Trophoblast cell (in vitro differentiated cells and primary cell): ENCODE measurements around the gene FBXW4.

Experiments used
- DNase-seq, 2 donors: peaks; one replicate each; pipeline ENCODE4 v3.0.0-alpha.2; 2016
- H2AFZ ChIP-seq: 2 replicates; pipeline ENCODE4 v1.6.1; 2013; ENCODE audit warnings: low read length, moderate library complexity, mild to moderate bottlenecking; ENCODE audit not compliant: insufficient read depth, poor library complexity
- H2AK5ac ChIP-seq: 2 replicates; pipeline ENCODE4 v1.6.1; 2013; ENCODE audit warnings: mild to moderate bottlenecking, low read length
- H2BK120ac ChIP-seq: 2 replicates; pipeline ENCODE4 v1.6.1; 2013; ENCODE audit warnings: low read length, mild to moderate bottlenecking, moderate library complexity; ENCODE audit not compliant: insufficient read depth, poor library complexity
- H2BK12ac ChIP-seq: 2 replicates; pipeline ENCODE4 v1.6.1; 2013; ENCODE audit warnings: mild to moderate bottlenecking, low read length, moderate library complexity
- H2BK5ac ChIP-seq: 2 replicates; pipeline ENCODE4 v1.6.1; 2013; ENCODE audit warnings: low read length, low read depth, moderate library complexity, mild to moderate bottlenecking; ENCODE audit not compliant: poor library complexity
- H3K14ac ChIP-seq: 2 replicates; pipeline ENCODE4 v1.6.1; 2013; ENCODE audit warnings: mild to moderate bottlenecking, low read length
- H3K18ac ChIP-seq: 2 replicates; pipeline ENCODE4 v1.6.1; 2013; ENCODE audit warnings: mild to moderate bottlenecking, low read length
- H3K23ac ChIP-seq: 2 replicates; pipeline ENCODE4 v1.6.1; 2013; ENCODE audit warnings: low read length
- H3K27ac ChIP-seq: 2 replicates; pipeline ENCODE4 v1.5.1; 2013; ENCODE audit warnings: low read depth, mild to moderate bottlenecking, inconsistent platforms, low read length, moderate library complexity
- H3K27me3 ChIP-seq: 2 replicates; pipeline ENCODE4 v1.6.1; 2013; ENCODE audit warnings: inconsistent platforms, mild to moderate bottlenecking, low read length, moderate library complexity; ENCODE audit not compliant: insufficient read depth
- H3K36me3 ChIP-seq, 2 experiments: 1 replicate in 1 of 2; 2 replicates in 1 of 2; pipeline ENCODE4 v1.6.1; 2013; ENCODE audit warnings: low read length in 2 of 2, mild to moderate bottlenecking in 2 of 2, moderate library complexity in 1 of 2; ENCODE audit not compliant: insufficient read depth in 2 of 2, control insufficient read depth in 1 of 2
- H3K4ac ChIP-seq: 2 replicates; pipeline ENCODE4 v1.6.1; 2013; ENCODE audit warnings: low read depth, mild to moderate bottlenecking, low read length, moderate library complexity
- H3K4me1 ChIP-seq, 2 experiments: 1 replicate in 1 of 2; 2 replicates in 1 of 2; pipeline ENCODE4 v1.6.1; 2013; ENCODE audit warnings: low read length in 2 of 2, mild to moderate bottlenecking in 2 of 2, moderate library complexity in 1 of 2; ENCODE audit not compliant: insufficient read depth in 2 of 2, control insufficient read depth in 1 of 2
- H3K4me2 ChIP-seq: 2 replicates; pipeline ENCODE4 v1.6.1; 2013; ENCODE audit warnings: inconsistent platforms, mild to moderate bottlenecking, low read length, moderate library complexity
- H3K4me3 ChIP-seq: 2 replicates; pipeline ENCODE4 v1.5.1; 2013; ENCODE audit warnings: mild to moderate bottlenecking, low read depth, low read length, inconsistent platforms
- H3K79me1 ChIP-seq: one replicate; pipeline ENCODE4 v1.6.1; 2013; ENCODE audit warnings: low read length
- H3K79me2 ChIP-seq: 2 replicates; pipeline ENCODE4 v1.6.1; 2013; ENCODE audit warnings: low read length, mild to moderate bottlenecking; ENCODE audit not compliant: control insufficient read depth, insufficient read depth, poor library complexity
- H3K9ac ChIP-seq: 2 replicates; pipeline ENCODE4 v1.6.1; 2013; ENCODE audit warnings: mild to moderate bottlenecking, low read length
- H3K9me3 ChIP-seq: 2 replicates; pipeline ENCODE4 v1.6.1; 2013; ENCODE audit warnings: low read depth, mild to moderate bottlenecking, control low read depth, inconsistent platforms, low read length; ENCODE audit not compliant: insufficient read depth
- H4K12ac ChIP-seq: 2 replicates; pipeline ENCODE4 v1.6.1; 2013; ENCODE audit warnings: low read depth, mild to moderate bottlenecking, low read length, moderate library complexity
- H4K8ac ChIP-seq: 2 replicates; pipeline ENCODE4 v1.6.1; 2013; ENCODE audit warnings: low read depth, mild to moderate bottlenecking, low read length, moderate library complexity
- H4K91ac ChIP-seq: one replicate; pipeline ENCODE4 v1.6.1; 2013; ENCODE audit warnings: low read depth, mild to moderate bottlenecking, low read length, moderate library complexity
- WGBS: extraction: QIAGEN DNeasy Blood & Tissue Kit; methylation state at CpG from one replicate; pipeline ENCODE4 v1.1.7; 2013; ENCODE audit warnings: missing lambda C conversion rate; ENCODE audit not compliant: insufficient read length, insufficient coverage; ENCODE audit errors: extremely low coverage; 5-methylcytosine and 5-hydroxymethylcytosine counted together

FBXW4 gene

DNA sequence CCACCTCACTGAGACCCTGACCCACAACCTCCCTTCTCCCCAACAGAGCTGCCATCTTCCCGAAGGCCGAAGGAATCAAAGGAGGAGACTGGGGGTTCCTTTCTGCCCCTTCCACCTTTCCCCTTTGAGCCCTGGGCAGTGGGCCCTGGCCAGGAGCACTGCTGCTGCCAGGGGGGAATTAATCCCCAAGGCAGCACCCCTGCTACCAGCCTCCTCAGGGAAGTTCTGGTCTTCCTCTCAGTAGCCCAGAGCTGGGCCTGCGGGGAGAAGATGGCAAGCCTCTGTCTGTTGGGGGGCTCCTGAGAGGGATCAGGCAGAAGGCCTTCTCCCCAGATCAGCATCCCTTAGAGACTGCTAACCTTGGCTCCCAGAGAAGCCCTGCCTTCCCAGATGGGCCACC is 81.3 kb downstream of the FBXW4 start:
- H4K12ac ChIP-seq, result no peak overlapping the region
- no peak overlapping the region for H4K8ac ChIP-seq
- H3K27me3 ChIP-seq, result no peaks in the 10 kb centered on the region
- H3K79me1 ChIP-seq, result no peaks in the 10 kb centered on the region
- no peak overlapping the region for H2BK120ac ChIP-seq
- no peak overlapping the region for H3K18ac ChIP-seq
- peaks cover 0 to 2% of the 10 kb centered on the region in 2 experiments for H3K4me1 ChIP-seq
- WGBS, result no CpG with 5 or more reads among the region's 3 CpGs
- H3K4ac ChIP-seq, result no peak overlapping the region
- DNase-seq, result no peak
- H2BK5ac ChIP-seq, result no peak overlapping the region
- no peak overlapping the region for H4K91ac ChIP-seq
- no peak overlapping the region for H2BK12ac ChIP-seq
- peaks cover 3% of the 10 kb centered on the region for H3K9me3 ChIP-seq
- H2AFZ ChIP-seq, result no peak overlapping the region
- H3K79me2 ChIP-seq, result no peaks in the 10 kb centered on the region
- H3K36me3 ChIP-seq, result peaks cover 16 to 39% of the 10 kb centered on the region in 2 experiments
- no peak overlapping the region for H3K14ac ChIP-seq
- no peak overlapping the region for H3K9ac ChIP-seq
- no peak overlapping the region for H2AK5ac ChIP-seq
- no peak overlapping the region for H3K27ac ChIP-seq
- no peak overlapping the region for H3K23ac ChIP-seq
- no peak overlapping the region for H3K4me3 ChIP-seq
- H3K4me2 ChIP-seq, result no peak overlapping the region

DNA sequence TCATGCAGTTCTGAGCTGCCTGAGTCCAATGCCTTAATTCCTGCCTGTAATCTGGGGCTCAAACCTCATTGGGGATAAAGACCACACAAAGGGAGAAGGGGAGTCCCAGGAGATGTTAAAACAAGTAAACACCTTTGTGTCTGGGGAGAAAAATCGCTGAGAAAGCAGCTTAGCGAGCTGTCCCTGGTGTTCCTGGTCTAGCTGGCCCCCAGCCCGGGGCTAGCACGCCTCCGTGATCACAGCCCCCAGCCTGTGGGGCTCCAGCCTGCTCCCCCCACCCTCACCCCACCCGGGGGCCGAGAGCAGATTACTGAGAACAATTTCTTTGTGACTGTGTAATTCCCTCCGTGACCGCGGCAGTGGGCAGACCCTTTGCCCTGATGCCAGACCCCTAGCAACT is 82.1 kb downstream of the FBXW4 start:
- H3K9me3 ChIP-seq, result peaks cover 1% of the 10 kb centered on the region
- no peak overlapping the region for H2BK5ac ChIP-seq

DNA sequence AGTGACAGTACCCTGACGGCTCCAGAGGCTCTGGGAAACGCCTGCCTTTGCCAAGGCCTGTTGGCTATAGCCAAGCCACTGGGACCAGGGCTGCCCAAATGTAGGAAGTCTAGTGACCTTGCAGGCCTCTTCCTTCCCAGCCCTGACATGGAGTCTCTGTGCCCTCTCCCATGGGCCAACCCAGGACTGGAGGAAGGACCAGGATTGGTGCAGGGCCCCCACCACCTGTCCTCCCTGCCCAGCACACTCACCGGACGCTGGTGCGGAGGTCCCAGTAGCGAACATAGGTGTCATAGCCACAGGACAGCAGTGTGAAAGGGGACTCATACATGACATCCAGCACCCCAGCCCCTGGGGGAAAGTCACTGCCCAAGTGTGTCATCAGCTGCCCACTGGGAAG is 82.9 kb downstream of the FBXW4 start:
- Histone ChIP-seq H3K27me3 (no peaks in the 10 kb centered on the region), H3K14ac (no peak overlapping the region), H4K91ac (no peak overlapping the region), H4K12ac (no peak overlapping the region), H2BK120ac (no peak overlapping the region), H3K4me2 (no peak overlapping the region), H3K79me1 (no peaks in the 10 kb centered on the region), H3K27ac (no peak overlapping the region), H3K4ac (no peak overlapping the region), H3K18ac (no peak overlapping the region), H3K23ac (no peak overlapping the region), H3K4me3 (no peak overlapping the region), H4K8ac (no peak overlapping the region), H3K36me3 (peaks cover 13 to 41% of the 10 kb centered on the region in 2 experiments), H3K4me1 (peaks cover 0 to 7% of the 10 kb centered on the region in 2 experiments), H3K9ac (no peak overlapping the region), H2BK5ac (no peak overlapping the region), H3K9me3 (peaks cover 2% of the 10 kb centered on the region), H3K79me2 (no peaks in the 10 kb centered on the region), H2BK12ac (no peak overlapping the region), H2AK5ac (no peak overlapping the region), H2AFZ (no peak overlapping the region)
- no peak for DNase-seq
- WGBS, result no CpG with 5 or more reads among the region's 6 CpGs

More for the DNA sequence above, 82.1 kb downstream of the FBXW4 start:
- Histone ChIP-seq H3K18ac (no peak overlapping the region), H3K27ac (no peak overlapping the region), H3K4me2 (no peak overlapping the region), H4K8ac (no peak overlapping the region), H4K12ac (no peak overlapping the region), H3K9ac (no peak overlapping the region), H3K4me1 (peaks cover 0 to 2% of the 10 kb centered on the region in 2 experiments), H4K91ac (no peak overlapping the region), H3K79me2 (no peaks in the 10 kb centered on the region), H2BK120ac (no peak overlapping the region), H3K36me3 (peaks cover 13 to 41% of the 10 kb centered on the region in 2 experiments), H3K23ac (no peak overlapping the region), H2BK12ac (no peak overlapping the region), H3K4ac (no peak overlapping the region), H3K79me1 (no peaks in the 10 kb centered on the region), H2AK5ac (no peak overlapping the region), H3K14ac (no peak overlapping the region), H2AFZ (no peak overlapping the region), H3K4me3 (no peak overlapping the region), H3K27me3 (no peaks in the 10 kb centered on the region)
- no CpG with 5 or more reads among the region's 10 CpGs for WGBS
- no peak for DNase-seq

DNA sequence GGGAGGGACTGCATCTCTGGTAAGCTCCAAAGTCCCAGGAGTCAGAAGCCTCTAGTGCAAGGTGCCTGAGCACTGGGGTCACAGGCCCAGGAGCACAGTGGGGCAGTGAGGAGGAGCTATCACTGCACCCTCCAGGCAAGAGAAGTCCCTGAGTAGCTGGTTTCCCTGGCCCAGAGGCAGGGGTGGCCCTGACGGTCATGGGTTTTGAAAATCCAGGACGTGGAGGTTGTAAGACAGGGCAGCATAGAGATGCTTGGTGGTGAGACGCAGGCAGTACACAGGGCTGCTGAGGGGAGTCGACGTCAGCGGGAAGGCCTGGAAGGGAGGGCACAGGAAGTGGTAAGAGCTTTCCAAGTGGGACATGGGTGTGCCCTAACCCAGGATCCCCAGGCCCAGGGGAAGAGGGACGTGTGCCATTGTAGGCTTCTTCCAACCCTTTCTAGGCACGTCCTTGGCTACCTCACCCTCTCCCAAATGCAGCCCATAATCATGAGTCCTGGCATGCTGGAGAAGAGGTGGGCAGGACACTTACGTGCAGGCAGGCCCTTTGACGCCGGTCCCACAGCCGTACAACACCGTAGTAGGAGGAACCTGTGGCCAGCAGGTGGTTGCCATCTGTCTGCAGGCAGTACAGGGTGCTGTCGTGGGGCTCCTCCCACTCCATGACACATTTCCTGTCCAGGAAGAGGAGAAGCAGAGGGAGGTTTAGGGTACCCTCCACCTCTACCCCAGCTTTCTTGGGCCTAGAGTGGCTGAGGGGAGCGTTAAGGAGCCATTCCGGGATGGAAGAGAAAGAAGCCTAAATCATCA is 83.7 kb downstream of the FBXW4 start:
- Histone ChIP-seq H4K12ac (no peak overlapping the region), H3K4me1 (peaks cover 0 to 7% of the 10 kb centered on the region in 2 experiments), H2BK120ac (no peak overlapping the region), H3K27me3 (no peaks in the 10 kb centered on the region), H3K79me2 (no peaks in the 10 kb centered on the region), H3K4me2 (no peak overlapping the region), H4K91ac (no peak overlapping the region), H2AK5ac (no peak overlapping the region), H3K9me3 (peaks cover 2% of the 10 kb centered on the region), H3K79me1 (no peaks in the 10 kb centered on the region), H2AFZ (no peak overlapping the region), H2BK5ac (no peak overlapping the region), H3K23ac (no peak overlapping the region), H3K18ac (no peak overlapping the region), H3K4me3 (no peak overlapping the region), H3K14ac (no peak overlapping the region), H3K4ac (no peak overlapping the region), H4K8ac (no peak overlapping the region), H3K36me3 (peaks cover 13 to 36% of the 10 kb centered on the region in 2 experiments), H3K27ac (no peak overlapping the region), H3K9ac (no peak overlapping the region), H2BK12ac (no peak overlapping the region)
- WGBS, result no CpG with 5 or more reads among the region's 16 CpGs
- DNase-seq, result no peak
